NCI-H748 (cell line): ENCODE results near the gene HMGB2.

Source experiments
- DNase-seq: peaks from one replicate; lab custom pipeline; 2025; ENCODE audit not compliant: unreplicated experiment; lab: John Stamatoyannopoulos, UW

Gene HMGB2

GRCh38 chr4:173334891-173335752 is 964 bp upstream of the HMGB2 start:
- peak; percentile 90 for DNase-seq

GRCh38 chr4:173333658-173334084 is 487 bp downstream of the HMGB2 start:
- DNase-seq: peak; percentile 64

DNA sequence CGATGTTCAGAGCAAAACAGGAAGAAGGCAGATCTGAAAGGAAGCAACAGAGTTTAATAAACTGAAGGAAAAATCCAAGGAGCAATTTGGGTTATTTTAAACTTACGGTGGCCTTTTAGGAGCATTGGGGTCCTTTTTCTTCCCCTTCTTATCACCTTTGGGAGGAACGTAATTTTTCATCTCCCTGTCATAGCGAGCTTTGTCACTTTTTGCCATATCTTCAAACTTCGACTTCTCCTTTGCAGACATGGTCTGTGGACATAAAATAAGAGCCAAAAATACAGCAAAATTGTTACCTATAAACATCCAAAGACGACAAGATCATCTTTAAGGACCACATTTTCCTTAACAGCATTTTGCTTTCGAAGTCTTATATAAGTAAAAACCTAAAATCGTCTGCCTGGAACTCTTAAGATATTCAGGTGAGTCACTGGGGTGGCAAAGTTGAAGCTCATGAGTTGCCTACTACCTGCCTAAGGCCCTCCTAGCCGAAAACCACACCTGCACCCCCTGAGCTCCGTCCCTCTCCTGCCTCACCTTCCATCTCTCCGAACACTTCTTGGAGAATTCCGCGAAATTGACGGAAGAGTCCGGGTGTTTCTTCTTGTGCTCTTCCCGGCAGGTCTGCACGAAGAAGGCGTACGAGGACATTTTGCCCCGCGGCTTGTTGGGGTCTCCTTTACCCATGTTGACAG is 1.0 kb downstream of the HMGB2 start:
- no peak for DNase-seq

DNA sequence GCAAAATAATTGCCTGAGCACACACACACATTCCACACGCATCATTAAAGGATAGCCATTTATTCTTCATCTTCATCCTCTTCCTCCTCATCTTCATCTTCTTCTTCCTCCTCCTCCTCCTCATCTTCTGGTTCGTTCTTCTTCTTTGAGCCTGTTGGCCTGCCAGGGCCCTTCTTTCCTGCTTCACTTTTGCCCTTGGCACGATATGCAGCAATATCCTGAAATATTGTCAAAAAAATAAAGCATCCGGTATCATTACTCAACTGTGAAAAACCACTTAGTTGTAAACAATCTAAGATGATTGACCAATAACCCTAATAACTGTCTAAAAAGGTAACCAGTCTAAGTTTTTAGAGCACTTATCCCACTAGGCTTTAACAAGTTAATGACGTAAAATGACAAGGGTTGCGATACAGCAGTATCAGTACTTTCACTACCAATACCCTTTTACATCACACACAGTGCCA is 2.1 kb downstream of the HMGB2 start:
- peak; percentile 7 for DNase-seq

GRCh38 chr4:173330590-173330989 is 3.6 kb downstream of the HMGB2 start:
- no peak for DNase-seq

DNA sequence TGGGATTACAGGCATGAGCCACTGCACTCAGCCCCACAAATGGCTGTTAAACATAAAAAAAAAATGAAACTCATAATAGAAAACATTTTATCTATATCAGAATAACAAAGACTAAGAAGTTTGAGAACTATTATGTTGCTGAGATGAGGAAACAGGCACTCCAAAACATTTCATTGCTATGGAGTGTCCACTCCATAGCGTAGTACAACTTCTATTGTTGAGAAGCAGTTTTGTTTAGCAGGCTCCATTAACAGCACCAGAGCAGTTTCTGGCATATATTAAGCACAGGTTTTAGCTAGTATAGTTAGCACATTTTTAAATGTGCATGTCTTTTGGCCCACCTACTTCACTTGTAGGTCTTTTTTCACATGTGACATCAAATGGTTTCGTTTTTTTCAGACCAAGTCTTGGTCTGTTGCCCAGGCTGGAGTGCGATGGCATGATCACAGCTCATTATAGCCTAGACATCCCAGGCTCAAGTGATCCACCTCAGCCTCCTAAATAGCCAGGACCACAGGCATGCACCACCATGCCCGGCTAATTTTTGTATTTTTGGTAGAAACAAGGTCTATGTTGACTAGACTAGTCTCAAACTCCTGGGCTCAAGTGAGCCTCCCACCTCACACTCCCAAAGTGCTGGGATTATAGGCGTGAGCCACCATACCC is 5.8 kb downstream of the HMGB2 start:
- DNase-seq: no peak

GRCh38 chr4:173325007-173325736 is 9.0 kb downstream of the HMGB2 start:
- peak; percentile 54 for DNase-seq

DNA sequence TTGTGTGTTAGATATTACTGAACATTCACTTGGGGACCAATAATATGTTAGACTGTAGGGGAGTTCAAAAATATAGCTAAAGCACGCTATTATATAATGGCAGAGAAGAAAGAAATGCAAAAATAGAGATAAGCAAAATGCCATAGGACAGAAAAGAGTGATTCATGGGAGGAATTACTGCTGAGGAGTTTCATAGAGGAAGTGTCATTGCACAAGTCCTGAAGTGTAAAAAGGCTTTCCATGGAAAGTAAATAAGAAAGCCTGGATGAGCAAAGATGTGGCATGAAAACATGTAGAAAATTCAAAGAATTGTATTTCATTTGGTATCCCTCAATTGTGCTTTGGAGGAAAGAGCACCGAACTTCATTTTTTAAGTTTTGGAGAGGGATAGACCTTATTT is 14.5 kb downstream of the HMGB2 start:
- DNase-seq: no peak

DNA sequence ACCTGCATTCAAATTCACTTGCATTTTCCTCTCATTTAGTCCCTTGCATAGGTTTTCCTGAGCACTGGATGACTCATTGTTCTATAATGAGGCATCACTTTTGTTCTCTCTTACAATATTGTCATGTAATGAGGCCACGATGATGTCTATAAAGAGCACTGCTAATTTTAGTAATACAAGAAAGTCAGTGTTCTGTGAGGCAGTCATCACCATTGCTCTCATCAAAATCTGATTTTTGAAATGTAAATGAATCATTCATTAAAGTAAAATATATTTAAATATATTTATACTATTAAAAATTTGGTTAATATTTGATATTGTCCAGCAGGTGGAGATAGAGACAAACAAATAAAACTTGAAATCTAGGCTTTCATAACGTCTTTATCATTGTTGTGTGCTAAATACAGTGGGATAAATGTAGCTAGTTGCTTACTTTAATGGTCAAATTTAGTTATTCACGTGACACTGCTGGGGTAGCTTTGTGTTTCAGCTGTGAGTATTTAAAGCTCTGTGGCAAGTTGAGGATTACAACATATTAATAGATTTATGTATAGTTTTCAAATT is 15.4 kb downstream of the HMGB2 start:
- peak; percentile 81 for DNase-seq

GRCh38 chr4:173318240-173318639 is 15.9 kb downstream of the HMGB2 start:
- peak; percentile 74 for DNase-seq

DNA sequence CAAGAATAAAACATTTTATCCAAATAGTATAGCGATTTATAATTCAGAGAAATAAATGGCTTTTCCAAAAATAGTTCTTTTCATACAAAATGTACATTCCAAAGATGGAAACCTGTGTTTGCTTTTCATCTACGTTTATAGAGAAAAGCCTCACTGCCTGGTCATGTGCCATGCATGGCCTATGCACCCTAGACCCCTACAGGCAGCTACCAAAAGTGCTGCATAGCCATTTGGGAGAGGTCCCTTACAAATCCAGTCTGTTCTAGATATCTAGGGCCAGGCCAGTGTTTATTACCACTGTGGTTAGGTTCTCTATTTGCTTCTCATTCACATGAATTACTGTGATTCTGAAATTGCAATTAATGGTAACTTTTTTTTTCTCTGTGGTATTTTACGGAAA is 17.2 kb downstream of the HMGB2 start:
- peak; percentile 33 for DNase-seq

DNA sequence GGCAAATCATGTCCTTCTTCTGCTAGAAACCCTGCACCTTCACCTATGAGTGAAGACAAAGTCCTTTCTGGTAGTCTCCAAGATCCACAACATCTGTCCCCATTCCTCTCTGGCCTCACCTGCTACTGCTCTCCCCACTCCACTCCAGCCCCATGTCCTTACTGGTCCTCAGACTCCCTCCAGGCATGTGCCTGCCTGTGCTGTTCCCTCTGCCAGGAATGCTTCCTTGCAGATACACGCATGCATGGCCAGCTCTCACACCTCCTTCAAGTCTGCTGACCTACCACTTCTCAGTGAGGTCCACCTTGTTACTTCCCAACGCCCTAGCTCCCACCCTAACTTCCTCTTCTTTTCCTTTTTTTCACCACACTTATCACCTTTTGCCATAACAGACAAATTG is 18.1 kb downstream of the HMGB2 start:
- no peak for DNase-seq

- no peak for DNase-seq
These were observed 19.4 kb downstream of the HMGB2 start for GRCh38 chr4:173314715-173315114.

- DNase-seq: no peak
These were observed 22.8 kb downstream of the HMGB2 start for GRCh38 chr4:173311368-173311767.

DNA sequence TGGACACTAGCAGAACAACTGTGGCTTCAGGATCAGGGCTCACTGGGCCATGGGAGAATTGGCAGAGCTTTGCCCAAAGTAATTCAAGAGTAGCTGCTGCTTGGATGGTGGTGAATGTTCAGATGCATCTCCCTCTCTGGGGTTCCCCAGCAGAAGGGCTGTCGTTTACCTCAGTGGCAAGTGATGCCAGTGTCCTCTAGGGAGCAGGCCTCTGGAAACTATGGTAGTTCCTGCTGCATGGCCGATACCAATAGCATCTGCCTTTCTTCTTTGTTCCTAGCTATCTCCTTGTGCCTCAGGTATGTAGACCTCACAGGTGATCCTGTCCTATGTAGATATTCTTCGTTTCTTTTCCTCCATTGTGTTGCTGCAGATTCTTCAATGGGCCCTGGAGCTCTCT is 26.4 kb downstream of the HMGB2 start:
- DNase-seq: no peak

DNA sequence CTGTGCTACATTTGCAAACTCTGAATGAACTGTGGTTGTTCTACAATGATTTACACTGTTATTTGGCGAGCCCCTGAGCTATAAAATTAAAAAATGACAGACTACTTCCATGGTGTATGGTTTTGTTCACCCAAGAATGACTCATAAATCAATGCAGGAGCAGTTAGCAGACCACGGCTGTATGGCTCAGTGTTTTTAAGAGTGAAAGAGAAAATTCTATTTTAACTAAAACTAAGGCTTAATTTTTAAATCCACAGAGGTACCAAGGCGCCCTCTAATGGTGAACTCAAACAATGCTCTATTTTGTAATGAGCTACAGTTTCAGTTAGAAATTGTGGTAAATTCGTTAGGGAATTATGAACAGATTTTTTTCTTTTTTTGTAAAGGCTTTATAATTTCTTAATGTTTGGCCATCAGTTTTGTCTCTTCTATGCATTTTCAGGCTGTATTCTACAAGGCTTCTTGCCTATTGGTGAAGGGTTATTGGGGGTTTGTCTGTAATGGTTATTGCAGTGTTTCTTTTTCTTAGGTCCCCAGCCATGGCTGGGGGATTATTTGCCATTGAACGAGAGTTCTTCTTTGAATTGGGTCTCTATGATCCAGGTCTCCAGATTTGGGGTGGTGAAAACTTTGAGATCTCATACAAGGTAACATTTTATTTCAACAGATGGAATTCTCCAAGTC is 32.5 kb downstream of the HMGB2 start:
- peak; percentile 37 for DNase-seq

- no peak for DNase-seq
These were observed 39.7 kb downstream of the HMGB2 start for GRCh38 chr4:173294444-173294843.

DNA sequence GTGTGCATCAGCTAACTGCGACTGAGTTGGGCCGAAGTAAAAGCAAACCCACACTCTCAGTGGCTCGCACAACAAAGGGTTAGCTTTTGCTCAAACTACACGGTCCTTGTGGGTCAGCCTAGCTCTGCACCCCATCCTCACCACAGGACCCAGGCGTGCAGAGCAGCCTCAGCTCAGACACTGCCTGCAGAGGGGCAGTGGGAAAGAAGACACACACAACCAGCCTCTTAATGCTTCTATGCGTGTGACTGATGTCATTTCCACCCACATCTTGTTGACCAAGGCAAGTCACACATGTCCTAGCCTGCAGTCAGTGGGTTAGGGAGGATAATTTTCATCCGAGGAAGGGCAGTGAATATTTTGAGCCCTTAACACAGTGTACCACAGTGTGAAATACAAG is 40.5 kb downstream of the HMGB2 start:
- DNase-seq: no peak

- no peak for DNase-seq
These were observed 42.3 kb downstream of the HMGB2 start for GRCh38 chr4:173291899-173292298.

- peak; percentile 65 for DNase-seq
These were observed 44.8 kb downstream of the HMGB2 start for GRCh38 chr4:173289353-173289727.
